Measurements from ENCODE around the gene PEX26. TPM values are rescaled to one million over a fixed set of nuclear protein-coding genes. Genes with fewer than 3 reads are reported as not detected.
"Not testable (repeated sequence)": the region's sequence is repeated elsewhere in the genome, so short reads cannot be mapped to it uniquely, and the experiment has no call there.

PEX26 gene
- total RNA-seq, 6 experiments from 2014 or later, result 38.9 to 49.8 (median 43.5) TPM

GRCh38 chr22:18121954-18122554 is 44.3 kb downstream of the PEX26 start:
- Mint-ChIP-seq H3K4me1 (ENCODE audit: low read depth) (no peaks in the 10 kb centered on the region), H3K36me3 (ENCODE audit: low read depth) (peaks cover 8% of the 10 kb centered on the region; the same call in 1 of the 2 replicates), H3K4me3 (no peak overlapping the region), H3K27ac (no peak overlapping the region), H3K9me3 (no peaks in the 10 kb centered on the region), H3K27me3 (ENCODE audit: insufficient read depth) (no peaks in the 10 kb centered on the region)
- no peak for DNase-seq
- TF ChIP-seq CTCF (IDR thresholded peaks at IDR 0.05), result no peak; the same call in 1 of the 2 replicates

GRCh38 chr22:18123476-18124025 is 45.8 kb downstream of the PEX26 start:
- H3K4me3 Mint-ChIP-seq; H3K36me3 Mint-ChIP-seq (ENCODE audit: low read depth); H3K9me3 Mint-ChIP-seq; DNase-seq; H3K27ac Mint-ChIP-seq; H3K27me3 Mint-ChIP-seq (ENCODE audit: insufficient read depth); H3K4me1 Mint-ChIP-seq (ENCODE audit: low read depth): not testable (repeated sequence)

- Mint-ChIP-seq H3K36me3 (ENCODE audit: low read depth) (peaks cover 8% of the 10 kb centered on the region; the same call in 1 of the 2 replicates), H3K27ac (no peak overlapping the region), H3K4me3 (no peak overlapping the region), H3K4me1 (ENCODE audit: low read depth) (no peaks in the 10 kb centered on the region), H3K27me3 (ENCODE audit: insufficient read depth) (no peaks in the 10 kb centered on the region; the same call in 1 of the 2 replicates), H3K9me3 (no peaks in the 10 kb centered on the region)
- no peak for TF ChIP-seq CTCF (IDR thresholded peaks at IDR 0.05)
- no peak for DNase-seq
These were observed 48.8 kb downstream of the PEX26 start for GRCh38 chr22:18126606-18127005.

GRCh38 chr22:18130018-18130417 is 52.2 kb downstream of the PEX26 start:
- no peak overlapping the region for H3K4me3 Mint-ChIP-seq
- DNase-seq, result no peak
- H3K9me3 Mint-ChIP-seq, result no peaks in the 10 kb centered on the region
- no peaks in the 10 kb centered on the region for H3K4me1 Mint-ChIP-seq (ENCODE audit: low read depth)
- H3K27ac Mint-ChIP-seq, result no peak overlapping the region
- H3K27me3 Mint-ChIP-seq (ENCODE audit: insufficient read depth), result peaks cover 3% of the 10 kb centered on the region
- peaks cover 8% of the 10 kb centered on the region; the same call in 1 of the 2 replicates for H3K36me3 Mint-ChIP-seq (ENCODE audit: low read depth)
- no peak for TF ChIP-seq CTCF (IDR thresholded peaks at IDR 0.05)

GRCh38 chr22:18130699-18131429 is 53.1 kb downstream of the PEX26 start:
- H3K27me3 Mint-ChIP-seq (ENCODE audit: insufficient read depth), result peaks cover 3% of the 10 kb centered on the region
- no peaks in the 10 kb centered on the region for H3K4me1 Mint-ChIP-seq (ENCODE audit: low read depth)
- H3K9me3 Mint-ChIP-seq, result no peaks in the 10 kb centered on the region
- H3K4me3 Mint-ChIP-seq, result no peak overlapping the region
- peaks cover 8% of the 10 kb centered on the region; the same call in 1 of the 2 replicates for H3K36me3 Mint-ChIP-seq (ENCODE audit: low read depth)
- DNase-seq, result no peak
- H3K27ac Mint-ChIP-seq, result no peak overlapping the region
- no peak for TF ChIP-seq CTCF (IDR thresholded peaks at IDR 0.05)

- no peaks in the 10 kb centered on the region for H3K36me3 Mint-ChIP-seq (ENCODE audit: low read depth)
- H3K27ac Mint-ChIP-seq, result no peak overlapping the region
- no peaks in the 10 kb centered on the region for H3K9me3 Mint-ChIP-seq
- no peaks in the 10 kb centered on the region for H3K4me1 Mint-ChIP-seq (ENCODE audit: low read depth)
- H3K4me3 Mint-ChIP-seq, result no peak overlapping the region
- DNase-seq, result no peak
- TF ChIP-seq CTCF (IDR thresholded peaks at IDR 0.05), result no peak
- H3K27me3 Mint-ChIP-seq (ENCODE audit: insufficient read depth), result peaks cover 3% of the 10 kb centered on the region
These were observed 55.7 kb downstream of the PEX26 start for GRCh38 chr22:18133452-18133851.

All from HFFc6 (cell line).